K562 (cell line): ENCODE results near the gene CARD14. TPM values are rescaled to one million over a fixed set of nuclear protein-coding genes. Genes with fewer than 3 reads are reported as not detected.

Experiments
- ATAC-seq: fragments of 200-7000 bp; cut with Tn5 transposase; 3 replicates; pipeline ENCODE4 v1.9.1; 2020; ENCODE audit warnings: moderate library complexity
- BruUV-seq: library from RNA; stranded (reverse); fragments of 400-500 nt; replicated peaks from 2 replicates; lab custom pipeline; 2021; lab: Mats Ljungman, UMichigan
- CTCF ChIA-PET: fragments of 300-600 bp; formaldehyde crosslinking; extraction: SDS; loops from one replicate; lab custom pipeline; 2021; ENCODE audit warnings: low intra/inter-chr PET ratio; lab: Yijun Ruan, JAX
- POLR2A ChIA-PET: fragments of 300-600, 350-650 bp; sonication (Branson Sonifier 250); formaldehyde crosslinking; extraction: SDS; loops from one replicate; lab custom pipeline; 2021; ENCODE audit warnings: antibody characterized with exemption, inconsistent platforms; lab: Yijun Ruan, JAX
- DNase-seq, 4 experiments: peaks; one replicate each; pipeline versions ENCODE4 v3.0.0 to v3.0.0-alpha.2; 2011 to 2018; ENCODE audit warnings: low spot score in 3 of 4, mixed read lengths in 3 of 4; ENCODE audit errors: extremely low read depth in 1 of 4
- FAIRE-seq: peaks from 2 replicates; lab custom pipeline; 2011; peaks lifted over from hg19 to GRCh38; lab: Jason Lieb, UNC
- H2AFZ ChIP-seq: 2 replicates; pipeline ENCODE4 v1.6.0; 2011; ENCODE audit warnings: low read depth, low read length, control low read depth, inconsistent platforms
- H3K27ac ChIP-seq: fragments of 200-600 bp; 3 replicates; pipeline ENCODE4 v1.8.0; 2011; ENCODE audit warnings: low read depth, mild to moderate bottlenecking, control low read depth, inconsistent platforms, low read length, moderate library complexity, mixed read lengths; ENCODE audit errors: extremely low read depth
- H3K27me3 ChIP-seq, 2 experiments: fragments of 300-600 bp in 1 of 2; 2 replicates in 1 of 2; 3 replicates in 1 of 2; pipeline versions ENCODE4 v1.6.0 to v1.8.0; 2011; ENCODE audit warnings: inconsistent platforms in 2 of 2, low read length in 2 of 2, mild to moderate bottlenecking in 1 of 2, mixed read lengths in 1 of 2, moderate library complexity in 1 of 2; ENCODE audit not compliant: control insufficient read depth in 2 of 2, insufficient read depth in 2 of 2
- H3K36me3 ChIP-seq: fragments of 300-600 bp; 3 replicates; pipeline ENCODE4 v1.8.0; 2011; ENCODE audit warnings: mild to moderate bottlenecking, low read length, inconsistent platforms; ENCODE audit not compliant: control insufficient read depth, insufficient read depth
- H3K4me1 ChIP-seq, 2 experiments: fragments of 200-600 bp in 1 of 2; replicated peaks in 1 of 2; 2 replicates in 1 of 2; 3 replicates in 1 of 2; pipeline versions ENCODE4 v1.5.1 to v1.8.0; 2011; ENCODE audit warnings: inconsistent platforms in 2 of 2, low read length in 2 of 2, mild to moderate bottlenecking in 1 of 2, mixed read lengths in 1 of 2, moderate library complexity in 1 of 2; ENCODE audit not compliant: control insufficient read depth in 2 of 2, insufficient read depth in 2 of 2
- H3K4me2 ChIP-seq: 2 replicates; pipeline ENCODE4 v1.6.1; 2011; ENCODE audit warnings: low read length, control low read depth, inconsistent platforms, mixed read lengths; ENCODE audit not compliant: insufficient read depth
- H3K4me3 ChIP-seq: fragments of 200-600 bp; sonication (generic), shearing (Covaris generic); 2 replicates; pipeline ENCODE4 v1.5.1; 2016; ENCODE audit warnings: control low read depth, inconsistent platforms
- H3K79me2 ChIP-seq: fragments of 200-600 bp; 3 replicates; pipeline ENCODE4 v1.8.0; 2011; ENCODE audit warnings: low read length, inconsistent platforms; ENCODE audit not compliant: control insufficient read depth, insufficient read depth
- H3K9ac ChIP-seq, 2 experiments: 2 replicates each; pipeline versions ENCODE4 v1.6.0 to v1.6.1; 2011; ENCODE audit warnings: low read depth in 2 of 2, low read length in 2 of 2, control low read depth in 1 of 2, inconsistent platforms in 1 of 2, mild to moderate bottlenecking in 1 of 2, mixed read lengths in 1 of 2; ENCODE audit not compliant: insufficient read depth in 1 of 2
- H3K9me1 ChIP-seq: one replicate; pipeline ENCODE4 v1.6.0; 2011; ENCODE audit warnings: inconsistent platforms, mild to moderate bottlenecking, low read length, moderate library complexity; ENCODE audit not compliant: control insufficient read depth, insufficient read depth
- H3K9me3 ChIP-seq: replicated peaks from 2 replicates; pipeline ENCODE4 v1.5.1; 2011; ENCODE audit warnings: low read depth, low read length, inconsistent platforms; ENCODE audit not compliant: control insufficient read depth, insufficient read depth
- H4K20me1 ChIP-seq: replicated peaks from 2 replicates; pipeline ENCODE4 v1.6.1; 2011; ENCODE audit warnings: low read length, inconsistent platforms, mixed read lengths; ENCODE audit not compliant: control insufficient read depth, insufficient read depth
- CBFA2T3 ChIP-seq: fragments of 450-650 bp; IDR thresholded peaks from 2 replicates; pipeline ENCODE4 v1.6.1; 2017
- CBX1 ChIP-seq: sonication (generic); IDR thresholded peaks from 2 replicates; pipeline ENCODE4 v1.6.1; 2016; ENCODE audit warnings: antibody characterized with exemption, low read depth, mild to moderate bottlenecking
- ESRRA ChIP-seq: fragments of 450-650 bp; IDR thresholded peaks from 2 replicates; pipeline ENCODE4 v1.6.1; 2014; ENCODE audit warnings: low read depth, mild to moderate bottlenecking, moderate library complexity, borderline replicate concordance
- FUS ChIP-seq: fragments of 200-400 bp; formaldehyde crosslinking; optimal IDR thresholded peaks from 2 replicates; pipeline ENCODE3; 2017; ENCODE audit warnings: low read depth, low read length
- GTF2E2 ChIP-seq: fragments of 200-800 bp; sonication (Bioruptor generic); IDR thresholded peaks from 2 replicates; pipeline ENCODE4 v1.6.1; 2016; ENCODE audit warnings: missing genetic modification characterization, missing compliant biosample characterization
- HMBOX1 ChIP-seq: sonication (generic); IDR thresholded peaks from 2 replicates; pipeline ENCODE4 v1.6.1; 2016
- JUNB ChIP-seq: fragments of 450-650 bp; formaldehyde crosslinking; conservative IDR thresholded peaks from 2 replicates; pipeline ENCODE4 v1.4.0; 2020; ENCODE audit warnings: mild to moderate bottlenecking
- MECOM ChIP-seq: fragments of 250-450 bp; sonication (Bioruptor Pico); IDR thresholded peaks from 2 replicates; pipeline ENCODE4 v1.8.0; 2022; ENCODE audit warnings: inconsistent platforms
- POLR2H ChIP-seq: IDR thresholded peaks from 2 replicates; pipeline ENCODE4 v1.6.1; 2016; ENCODE audit warnings: missing genetic modification characterization, low read depth, mild to moderate bottlenecking, control low read depth, missing compliant biosample characterization, moderate library complexity
- STAT5A ChIP-seq: IDR thresholded peaks from 2 replicates; pipeline ENCODE4 v1.6.1; 2012; ENCODE audit warnings: low read length, inconsistent platforms, borderline replicate concordance
- STAT5B ChIP-seq: fragments of 250-450 bp; sonication (Bioruptor Pico); IDR thresholded peaks from 2 replicates; pipeline ENCODE4 v1.8.0; 2021; ENCODE audit warnings: mild to moderate bottlenecking, inconsistent platforms
- TBL1XR1 ChIP-seq, 2 experiments: IDR thresholded peaks; 2 replicates each; pipeline ENCODE4 v1.6.1; 2012; ENCODE audit warnings: improper control_type of control experiment in 2 of 2, low read length in 2 of 2, mild to moderate bottlenecking in 1 of 2
- TRIM28 ChIP-seq: fragments of 450-650 bp; IDR thresholded peaks from 2 replicates; pipeline ENCODE4 v1.6.1; 2017
- ZNF324 ChIP-seq: fragments of 250-450 bp; sonication (Bioruptor Pico); IDR thresholded peaks from 2 replicates; pipeline ENCODE4 v1.4.0; 2020; ENCODE audit warnings: mild to moderate bottlenecking
- ZSCAN32 ChIP-seq: fragments of 450-650 bp; formaldehyde crosslinking; IDR thresholded peaks from 2 replicates; pipeline ENCODE4 v1.4.0; 2020; ENCODE audit warnings: mild to moderate bottlenecking, moderate library complexity
- WGBS: fragments of 100-300 bp; shearing (Covaris generic); methylation state at CpG from one replicate; pipeline ENCODE4 v1.1.6; 2016; ENCODE audit warnings: low coverage, mixed read lengths; ENCODE audit not compliant: insufficient coverage; ENCODE audit errors: missing lambda C conversion rate; 5-methylcytosine and 5-hydroxymethylcytosine counted together
- in situ Hi-C: fragments of 300-500 bp; cut with MboI; formaldehyde crosslinking; loops from 4 replicates; pipeline ENCODE4 v1.15.0; 2018; ENCODE audit warnings: inconsistent platforms, mixed read lengths
- intact Hi-C: fragments of 100-400 bp; cut with micrococcal nuclease; formaldehyde crosslinking; loops from 2 replicates; pipeline ENCODE4 v1.14.2; 2022
- polyA plus RNA-seq, 8 experiments: library from polyadenylated mRNA; depleted of rRNA in 4 of 8; stranded (reverse) in 5 of 8; unstranded in 3 of 8; fragments of >200 nt; fragmentation: Nextera tagmentation in 2 of 8; fragmentation: Illumina TruSeq in 1 of 8; extraction: Ambion mirVana in 2 of 8; extraction: Trizol in 1 of 8; gene quantifications; 2 replicates each; pipeline versions ENCODE4 v1.2.1 to v1.2.3, GENCODE V29; 2011 to 2014; ENCODE audit warnings: inconsistent platforms in 1 of 8, missing spikeins in 1 of 8
- total RNA-seq, 7 experiments: library from RNA; depleted of rRNA in 6 of 7; stranded (reverse); fragments of >200 nt in 6 of 7; fragmentation: Illumina TruSeq in 2 of 7; extraction: Trizol in 2 of 7; gene quantifications; 2 replicates each; pipeline versions ENCODE4 v1.2.1 to v1.2.3, GENCODE V29; 2011 to 2021; ENCODE audit warnings: low replicate concordance in 1 of 7
- TF ChIP-seq, protein P1 (sequence below): sonication (generic); formaldehyde crosslinking; IDR thresholded peaks from 2 replicates; pipeline ENCODE4 v1.8.0; 2022; ENCODE audit warnings: missing genetic modification reagents, mild to moderate bottlenecking, moderate library complexity, borderline replicate concordance

Gene CARD14
- total and polyA plus RNA-seq, 9 of the 15 experiments (the other 6 are each of a cell fraction or from before 2014, with no cell fraction given), result not detected

GRCh38 chr17:80151333-80151732, 18.5 kb upstream of the CARD14 start:
- ATAC-seq (no peak), FAIRE-seq (no peak), DNase-seq (no peak)
- no peak overlapping the region for H3K4me2 ChIP-seq
- H3K9ac ChIP-seq, result no peak overlapping the region
- ChIA-PET POLR2A (no interaction called here), CTCF (no interaction called here)
- H2AFZ ChIP-seq, result no peak overlapping the region
- no peak overlapping the region for H3K27ac ChIP-seq
- no peaks in the 10 kb centered on the region for H4K20me1 ChIP-seq
- WGBS, result 54% methylated on average over 5 of the region's 5 CpGs
- H3K27me3 ChIP-seq, result no peaks in the 10 kb centered on the region
- H3K4me3 ChIP-seq, result no peak overlapping the region
- H3K9me1 ChIP-seq, result no peaks in the 10 kb centered on the region
- peaks cover 16% of the 10 kb centered on the region for H3K79me2 ChIP-seq
- BruUV-seq, result no TSS peak
- peaks cover 2 to 17% of the 10 kb centered on the region in 2 experiments; a peak in 4 of 5 replicates for H3K4me1 ChIP-seq
- no peaks in the 10 kb centered on the region for H3K36me3 ChIP-seq
- peaks cover 3% of the 10 kb centered on the region; the same call in 1 of the 2 replicates for H3K9me3 ChIP-seq
- TF ChIP-seq HMBOX1, result no peak
- no peak for TF ChIP-seq GTF2E2 (tag)
- no peak for TF ChIP-seq ESRRA
- in situ Hi-C loops (no loop called here), intact Hi-C loops (no loop called here)

DNA sequence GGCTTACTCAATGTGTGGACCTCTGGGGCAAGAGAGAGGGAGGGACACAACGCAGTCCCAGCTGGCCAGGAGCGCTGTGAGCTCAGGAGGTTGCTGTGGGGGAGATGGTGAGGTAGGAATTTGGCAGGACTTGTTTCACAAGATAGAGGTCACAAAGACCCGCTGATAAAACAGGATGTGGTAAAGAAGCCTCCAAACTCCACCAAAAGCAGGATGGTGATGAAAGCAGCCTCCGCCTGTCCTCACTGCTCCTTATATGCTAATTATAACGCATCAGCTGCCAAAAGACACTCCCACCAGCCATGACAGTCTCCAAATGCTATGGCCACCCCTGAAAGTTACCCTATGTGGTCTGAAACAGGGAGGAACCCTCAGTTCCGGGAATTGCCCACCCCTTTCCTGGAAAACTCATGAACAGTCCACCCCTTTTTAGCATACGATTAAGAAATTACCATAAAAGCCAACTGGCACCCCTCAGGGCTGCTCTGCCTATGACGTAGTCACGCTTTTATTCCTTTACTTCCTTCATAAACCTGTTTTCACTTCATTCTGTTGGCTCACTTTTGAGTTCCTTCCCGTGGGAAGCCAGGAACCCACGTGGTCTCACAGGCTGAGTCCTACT, 17.6 kb upstream of the CARD14 start:
- ATAC-seq (peak; percentile 24), DNase-seq (peak in 1 of 4 experiments; percentile 45), FAIRE-seq (peak; percentile 79)
- 24% methylated on average over 11 of the region's 11 CpGs for WGBS
- POLR2A ChIA-PET, result no interaction called here
- Histone ChIP-seq H3K9ac (peak overlapping the region in 1 of 2 experiments; percentile 22; a peak in 1 of 4 replicates), H3K4me1 (peaks cover 2 to 17% of the 10 kb centered on the region in 2 experiments; a peak in 4 of 5 replicates), H3K9me3 (peaks cover 3% of the 10 kb centered on the region; the same call in 1 of the 2 replicates), H3K27me3 (no peaks in the 10 kb centered on the region), H3K36me3 (no peaks in the 10 kb centered on the region), H3K9me1 (no peaks in the 10 kb centered on the region), H3K27ac (no peak overlapping the region), H3K4me3 (no peak overlapping the region), H2AFZ (peak overlapping the region; percentile 71), H4K20me1 (no peaks in the 10 kb centered on the region), H3K4me2 (peak overlapping the region; percentile 23; the same call in 1 of the 2 replicates), H3K79me2 (peaks cover 10% of the 10 kb centered on the region; the same call in 2 of the 3 replicates)
- BruUV-seq, result no TSS peak
- in situ Hi-C loops, result no loop called here
- CTCF ChIA-PET, result no interaction called here
- intact Hi-C loops, result no loop called here
- TF ChIP-seq JUNB (CRISPR knock-in tag), result no peak
- TF ChIP-seq, protein P1, sequence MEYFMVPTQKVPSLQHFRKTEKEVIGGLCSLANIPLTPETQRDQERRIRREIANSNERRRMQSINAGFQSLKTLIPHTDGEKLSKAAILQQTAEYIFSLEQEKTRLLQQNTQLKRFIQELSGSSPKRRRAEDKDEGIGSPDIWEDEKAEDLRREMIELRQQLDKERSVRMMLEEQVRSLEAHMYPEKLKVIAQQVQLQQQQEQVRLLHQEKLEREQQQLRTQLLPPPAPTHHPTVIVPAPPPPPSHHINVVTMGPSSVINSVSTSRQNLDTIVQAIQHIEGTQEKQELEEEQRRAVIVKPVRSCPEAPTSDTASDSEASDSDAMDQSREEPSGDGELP (CRISPR knock-in tag), result peak; percentile 43; the same call in 1 of the 2 replicates
- no peak for TF ChIP-seq POLR2H
- no peak for TF ChIP-seq TRIM28
- TF ChIP-seq TBL1XR1 (IDR thresholded peaks at IDR 0.05; ENCODE audit: low read length in 2 of 2), result no peak
- no peak for TF ChIP-seq CBX1
- TF ChIP-seq ZSCAN32 (CRISPR knock-in tag), result no peak
- TF ChIP-seq MECOM (CRISPR knock-in tag), result no peak
- no peak for TF ChIP-seq STAT5B (CRISPR knock-in tag)
- no peak for TF ChIP-seq ZNF324 (CRISPR knock-in tag)
- TF ChIP-seq FUS, result no peak
- TF ChIP-seq CBFA2T3, result no peak
- peak; percentile 88 for TF ChIP-seq STAT5A
